GM18505 (cell line): ENCODE data around the gene MTHFD1L.

ENCODE experiments used
- ATAC-seq: cut with Tn5 transposase; IDR thresholded peaks from one replicate; pipeline ENCODE4 v1.9.1; 2021; ENCODE audit not compliant: unreplicated experiment
- POLR2A ChIP-seq: IDR thresholded peaks from 4 replicates; pipeline ENCODE4 v1.6.1; 2011; ENCODE audit warnings: borderline replicate concordance; ENCODE audit not compliant: insufficient read depth, insufficient read length; ENCODE audit errors: extremely low read depth

MTHFD1L gene

DNA sequence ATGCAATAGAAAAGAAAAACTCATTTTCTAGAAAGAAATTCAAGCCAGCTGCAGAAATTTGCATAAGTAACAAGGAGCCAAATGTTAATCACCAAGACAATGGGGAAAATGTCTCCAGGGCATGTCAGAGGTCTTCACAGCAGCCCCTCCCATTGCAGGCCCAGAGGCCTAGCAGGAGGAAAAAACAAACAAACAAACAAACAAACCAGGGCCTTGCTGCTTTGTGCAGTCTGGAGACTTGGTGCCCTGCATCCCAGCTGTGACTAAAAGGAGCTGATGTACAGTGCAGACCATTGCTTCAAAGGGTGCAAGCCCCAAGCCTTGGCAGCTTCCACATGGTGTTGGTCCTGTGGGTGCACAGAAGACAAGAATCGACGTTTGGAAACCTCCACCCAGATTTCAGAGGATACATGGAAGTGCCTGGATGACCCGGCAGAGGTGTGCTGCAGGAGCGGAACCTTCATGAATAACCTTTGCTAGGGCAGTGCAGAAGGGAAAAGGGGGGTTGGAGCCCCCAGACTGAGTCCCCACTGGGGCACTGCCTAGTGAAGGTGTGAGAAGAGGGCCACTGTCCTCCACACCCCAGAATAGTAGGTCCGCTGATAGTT is 263.4 kb downstream of the MTHFD1L start:
- no peak for ATAC-seq
- no peak for TF ChIP-seq POLR2A

DNA sequence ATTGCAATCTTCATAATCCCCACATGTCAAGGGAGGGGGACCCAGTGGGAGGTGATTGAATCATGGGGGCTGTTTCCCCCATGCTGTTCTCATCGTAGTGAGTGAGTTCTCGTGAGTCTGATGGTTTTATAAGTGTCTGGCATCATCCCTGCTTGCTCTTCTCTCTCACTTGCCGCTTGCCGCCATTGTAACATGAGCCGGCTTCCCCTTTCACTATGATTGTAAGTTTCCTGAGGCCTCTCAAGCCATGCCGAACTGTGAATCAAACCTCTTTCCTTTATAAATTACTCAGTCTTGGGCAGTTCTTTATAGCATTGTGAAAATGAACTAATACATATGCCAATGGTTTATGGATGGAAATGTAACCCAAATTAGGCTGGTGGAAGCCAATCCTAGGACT is 264.8 kb downstream of the MTHFD1L start:
- no peak for ATAC-seq
- no peak for TF ChIP-seq POLR2A

DNA sequence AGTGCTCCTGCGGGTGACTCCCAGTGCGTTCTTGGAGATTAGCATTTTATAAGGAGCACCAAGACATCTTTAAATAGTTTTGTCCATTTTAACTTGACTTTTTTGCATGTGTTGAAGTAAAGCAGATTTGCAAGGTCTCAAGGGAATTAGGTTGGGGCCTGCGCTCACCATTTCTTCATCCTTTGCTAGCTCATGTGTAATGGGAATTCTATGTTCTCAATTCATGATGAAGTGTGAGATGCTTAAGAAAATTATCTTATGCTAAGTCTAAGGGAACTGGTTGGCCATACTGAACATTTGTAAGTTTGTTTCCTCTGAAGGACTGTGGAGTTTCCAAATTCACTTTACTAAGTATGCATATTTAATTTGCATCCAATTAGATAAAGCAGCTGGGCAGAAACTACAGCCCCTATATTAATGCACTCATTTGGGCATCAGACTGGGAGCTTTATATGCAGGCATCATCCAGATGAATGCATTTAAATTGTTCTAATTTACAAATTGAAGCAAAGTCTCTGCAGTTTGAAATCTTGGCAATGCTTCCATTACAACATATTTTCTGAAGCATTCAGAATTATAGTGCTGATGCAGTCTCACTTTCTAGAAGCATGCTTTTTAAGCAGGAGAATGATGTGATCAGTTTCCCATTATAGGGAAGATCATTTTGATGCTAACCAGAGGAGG is 266.0 kb downstream of the MTHFD1L start:
- TF ChIP-seq POLR2A: no peak
- ATAC-seq: no peak

DNA sequence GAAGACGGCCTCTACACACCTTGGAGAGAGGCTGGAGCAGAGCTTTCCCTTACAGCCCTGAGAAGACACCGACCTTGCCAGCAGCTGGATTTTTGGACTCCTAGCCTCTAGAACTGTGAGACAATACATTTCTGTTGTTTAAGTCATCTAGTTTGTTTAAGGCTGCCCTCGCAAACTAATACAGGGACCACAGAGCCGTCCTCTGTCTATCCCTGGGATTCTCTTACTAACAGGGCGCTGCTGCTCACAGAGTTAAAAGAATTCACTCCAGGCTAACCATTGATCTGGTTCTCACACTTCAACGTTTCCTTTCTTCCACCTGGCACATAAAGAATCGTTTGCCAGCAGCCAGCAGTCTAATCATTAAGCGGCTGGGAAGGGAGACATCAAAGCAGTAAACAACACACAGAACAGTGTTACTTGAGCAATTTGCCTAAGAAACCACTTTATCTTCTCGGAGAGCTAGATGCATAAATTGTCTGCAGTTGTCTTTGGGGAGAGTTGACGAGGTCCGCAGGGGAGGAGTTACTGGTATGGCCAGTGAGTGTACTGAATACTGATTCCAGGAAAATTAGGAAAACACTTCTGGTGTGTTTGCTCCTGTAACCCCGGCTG is 270.7 kb downstream of the MTHFD1L start:
- TF ChIP-seq POLR2A: no peak
- no peak for ATAC-seq

DNA sequence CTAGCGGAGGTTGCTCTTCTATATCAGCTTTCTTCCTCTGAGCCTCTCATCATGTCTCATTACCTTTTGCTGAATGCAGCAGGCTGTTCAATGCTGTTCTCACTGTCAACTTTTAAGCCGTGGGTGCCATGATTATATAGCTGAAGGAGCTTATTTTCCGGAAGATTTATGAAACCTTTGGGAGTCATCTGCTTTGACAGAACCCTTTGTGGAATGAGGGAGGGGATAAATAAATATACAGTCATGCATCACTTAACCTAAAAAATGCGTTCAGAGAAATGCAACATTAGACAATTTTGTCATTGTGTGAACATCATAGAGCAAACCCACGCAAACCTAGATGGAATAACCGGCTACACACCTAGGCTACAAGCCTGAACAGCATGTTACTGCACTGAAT is 272.0 kb downstream of the MTHFD1L start:
- TF ChIP-seq POLR2A: no peak
- no peak for ATAC-seq

DNA sequence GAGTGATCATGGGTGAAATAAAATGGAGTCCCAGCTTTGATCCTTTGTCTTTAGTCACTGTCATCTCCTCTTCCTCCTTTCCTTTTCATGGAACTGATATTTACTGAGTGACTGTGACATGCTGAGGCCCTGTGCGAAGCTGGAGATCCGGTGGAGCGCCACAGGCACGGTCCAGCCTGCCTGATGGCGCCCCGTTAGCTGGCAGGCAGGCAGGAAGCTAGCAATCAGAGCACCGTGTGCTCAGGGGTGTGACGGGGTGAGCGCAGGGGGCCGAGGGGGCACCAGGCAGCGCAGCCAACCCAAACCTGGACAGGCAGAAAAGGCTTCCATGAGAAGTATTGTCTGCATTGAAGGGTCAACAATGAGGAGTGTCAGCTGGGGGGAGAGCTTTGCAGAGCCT is 274.0 kb downstream of the MTHFD1L start:
- ATAC-seq: no peak
- TF ChIP-seq POLR2A: no peak

DNA sequence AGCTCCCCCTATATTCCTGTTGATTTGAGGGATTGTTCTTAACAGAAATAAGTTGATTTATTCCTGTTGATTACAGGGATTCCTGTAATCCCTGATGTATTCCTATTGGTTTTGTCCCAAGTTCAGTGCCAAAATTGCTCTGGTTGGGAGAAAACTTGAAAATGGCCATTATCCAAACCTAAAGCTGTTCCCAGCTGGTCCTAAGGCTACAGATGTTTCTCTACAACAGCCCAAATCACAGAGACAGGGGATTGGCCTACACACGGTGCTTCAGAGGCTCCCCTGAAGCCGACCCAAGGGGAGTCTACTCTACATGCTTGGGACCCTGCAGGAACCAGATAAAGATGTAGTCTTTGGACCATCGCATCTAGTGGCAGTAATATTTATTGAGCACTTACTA is 275.3 kb downstream of the MTHFD1L start:
- no peak for ATAC-seq
- no peak for TF ChIP-seq POLR2A

DNA sequence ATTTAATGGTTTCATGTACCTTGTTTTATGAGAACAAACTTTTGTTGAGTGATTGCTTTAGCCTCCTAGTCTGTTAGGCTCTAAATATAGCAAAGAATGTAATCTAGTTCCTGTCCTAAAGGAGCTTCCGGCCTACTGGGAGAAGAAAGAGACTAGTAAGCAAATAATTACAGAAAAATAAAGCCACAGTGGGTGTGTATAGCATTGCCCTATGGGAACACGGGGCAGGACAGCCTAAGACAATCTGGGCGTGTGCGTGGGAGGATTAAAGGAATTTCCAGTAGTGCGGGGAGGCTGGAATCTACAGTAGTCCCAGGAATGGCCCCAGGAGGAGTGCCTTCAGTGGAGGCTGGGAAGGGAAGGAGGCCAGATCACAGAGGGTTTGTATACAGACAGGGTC is 276.2 kb downstream of the MTHFD1L start:
- ATAC-seq: no peak
- no peak for TF ChIP-seq POLR2A

DNA sequence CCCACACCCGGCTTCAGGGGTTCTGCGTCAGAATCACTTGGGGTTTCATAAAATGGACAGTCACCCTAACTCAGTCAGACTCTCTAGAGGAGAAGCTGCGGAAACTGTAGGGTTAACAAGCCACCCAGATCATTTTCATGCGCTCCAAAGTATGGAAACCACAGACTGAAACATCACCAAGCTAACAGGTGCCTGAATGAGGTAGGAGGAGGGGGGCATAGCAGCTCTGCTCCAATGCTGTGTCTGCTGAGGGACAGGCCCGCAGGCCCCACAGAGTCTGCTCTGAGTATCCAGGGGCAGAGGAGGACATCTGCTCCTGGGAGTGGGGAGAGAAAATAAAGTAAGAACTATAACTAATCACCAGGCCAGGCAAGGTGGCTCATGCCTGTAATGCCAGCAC is 277.2 kb downstream of the MTHFD1L start:
- no peak for TF ChIP-seq POLR2A
- ATAC-seq: no peak

DNA sequence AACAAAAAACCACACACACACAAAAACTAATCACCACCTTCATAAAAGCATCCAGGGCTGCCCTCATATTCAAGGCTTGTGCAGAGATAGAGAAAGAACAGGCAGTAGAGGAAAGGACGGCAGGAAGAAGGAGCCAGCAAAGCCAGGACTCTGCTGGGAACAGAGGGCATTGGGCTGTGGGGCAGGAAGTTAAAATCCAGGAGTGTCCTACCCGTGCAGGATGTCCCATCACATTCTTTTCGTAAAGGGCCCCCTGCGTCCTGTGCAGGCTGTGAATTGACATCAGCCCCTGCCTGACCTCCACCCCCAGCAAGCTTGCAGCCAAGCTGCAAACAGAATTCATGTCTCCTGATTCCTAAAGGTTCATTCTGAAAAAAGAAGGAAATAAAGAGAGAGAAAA is 277.8 kb downstream of the MTHFD1L start:
- no peak for ATAC-seq
- no peak for TF ChIP-seq POLR2A

DNA sequence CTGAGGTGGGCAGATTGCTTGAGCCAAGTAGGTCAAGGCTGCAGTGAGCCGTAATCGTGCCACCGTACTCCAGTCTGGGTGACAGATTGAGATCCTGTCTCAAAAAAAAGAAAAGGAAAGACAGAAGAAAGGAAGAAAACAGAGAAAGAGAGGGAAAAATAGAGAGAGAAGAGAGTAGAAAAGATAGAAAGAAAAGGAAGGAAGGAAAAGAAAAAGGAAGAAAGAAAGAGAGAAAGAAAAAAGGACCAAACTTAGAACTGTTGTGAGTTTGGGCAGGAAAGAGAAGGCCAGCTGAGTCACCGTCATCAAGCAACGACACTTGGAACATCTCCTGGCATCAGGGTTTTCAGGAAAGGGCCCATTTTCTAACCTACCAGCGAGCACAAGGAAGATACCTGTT is 278.3 kb downstream of the MTHFD1L start:
- no peak for ATAC-seq
- TF ChIP-seq POLR2A: no peak

DNA sequence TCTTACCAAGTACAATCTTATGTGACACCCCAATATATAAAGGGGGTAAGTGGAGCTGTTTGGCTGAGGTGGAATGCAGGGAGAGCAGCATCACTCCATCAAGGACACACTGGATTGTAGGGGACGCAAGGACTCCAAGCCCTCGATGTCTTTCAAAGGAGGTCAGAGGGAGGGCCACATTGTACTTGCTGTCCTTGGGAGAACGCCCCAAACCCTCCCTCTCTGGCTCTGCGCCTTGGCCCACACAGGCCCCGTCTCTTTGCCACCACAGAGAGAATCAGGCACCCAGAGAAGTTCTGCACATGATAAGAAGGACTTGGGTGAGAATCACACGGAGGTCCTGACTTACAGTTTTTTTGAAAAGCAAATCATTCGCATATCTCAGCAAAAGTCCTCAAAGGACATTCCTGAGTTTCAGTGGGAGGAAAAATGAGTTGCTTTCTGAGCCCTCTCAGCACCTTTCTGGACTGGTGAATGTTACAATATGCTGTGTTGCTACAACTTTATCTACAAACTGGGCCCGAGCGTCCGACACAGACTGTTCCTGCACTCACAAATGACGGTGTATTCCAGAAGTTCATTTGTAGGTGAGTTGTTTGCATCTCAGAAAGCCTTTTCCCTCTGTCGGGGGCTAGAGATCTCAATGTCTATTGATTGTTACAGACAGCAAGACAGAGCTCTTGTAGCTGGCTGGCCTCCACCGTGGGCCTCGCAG is 281.8 kb downstream of the MTHFD1L start:
- TF ChIP-seq POLR2A: no peak
- no peak for ATAC-seq

DNA sequence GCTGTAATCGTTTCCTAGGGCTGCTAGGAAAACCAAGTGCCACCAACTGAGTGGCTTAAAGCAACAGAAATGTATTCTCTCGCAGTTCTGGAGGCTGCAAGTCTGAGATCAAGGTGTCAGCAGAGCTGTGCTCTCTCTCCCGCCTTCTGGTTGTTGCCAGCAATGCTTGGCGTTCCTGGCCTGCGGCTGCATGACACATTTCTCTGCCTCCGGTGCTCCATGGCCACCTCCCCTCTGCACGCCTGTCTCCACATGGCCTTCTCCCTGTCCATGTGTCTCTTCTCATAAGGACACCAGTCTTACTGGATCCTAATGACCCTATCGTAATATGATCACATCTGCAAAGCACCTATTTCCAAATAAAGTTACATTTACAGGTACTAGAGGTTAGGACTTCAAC is 282.6 kb downstream of the MTHFD1L start:
- TF ChIP-seq POLR2A: no peak
- ATAC-seq: no peak

DNA sequence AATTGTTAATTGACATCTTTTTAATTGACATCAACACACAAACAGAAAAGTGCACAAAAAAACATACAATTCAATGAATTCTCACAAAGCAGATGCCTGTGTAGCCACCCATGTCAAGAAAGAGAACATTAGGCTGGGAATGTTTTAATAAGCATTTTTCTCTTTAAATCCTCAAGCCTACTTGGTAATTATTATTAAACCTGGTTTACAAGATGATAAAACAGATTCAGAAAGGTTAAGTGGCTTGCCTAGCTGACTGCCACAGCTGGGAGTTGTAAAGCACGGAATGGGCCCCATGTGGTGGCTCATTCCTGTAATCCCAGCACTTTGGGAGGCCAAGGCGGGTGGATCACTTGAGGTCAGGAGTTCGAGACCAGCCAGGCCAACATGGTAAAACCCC is 284.3 kb downstream of the MTHFD1L start:
- no peak for ATAC-seq
- TF ChIP-seq POLR2A: no peak
